HG03175 (cell line): ENCODE measurements around the gene MYEOV.

Experiments
- ATAC-seq: cut with Tn5 transposase; IDR thresholded peaks from one replicate; pipeline ENCODE4 v1.9.1; 2021; ENCODE audit warnings: mild to moderate bottlenecking, moderate library complexity; ENCODE audit not compliant: unreplicated experiment

MYEOV gene

GRCh38 chr11:69301081-69301454, 7.1 kb downstream of the MYEOV start:
- no peak for ATAC-seq

- no peak for ATAC-seq
Observed at GRCh38 chr11:69301455-69302401, 7.8 kb downstream of the MYEOV start.

- no peak for ATAC-seq
Observed at GRCh38 chr11:69302447-69303020, 8.6 kb downstream of the MYEOV start.

DNA sequence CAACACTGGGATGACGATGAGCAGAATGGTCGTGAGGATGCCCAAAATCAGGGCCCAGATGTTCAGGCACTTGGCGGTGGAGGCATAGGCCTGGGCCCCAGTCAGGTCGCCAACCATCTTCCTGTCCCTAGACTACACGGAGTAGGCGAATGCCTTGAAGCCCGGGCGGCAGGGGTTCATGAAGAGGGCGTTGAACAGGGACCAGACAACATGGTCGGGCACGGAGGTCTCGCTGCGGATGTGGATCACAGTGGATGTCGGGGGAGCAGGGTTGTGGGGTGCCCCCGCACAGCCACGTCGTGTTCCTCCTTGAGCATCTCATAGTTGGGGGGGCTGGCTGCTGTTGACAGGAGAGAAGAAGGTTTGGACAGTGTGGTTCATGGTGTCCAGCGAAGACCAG, 9.5 kb downstream of the MYEOV start:
- no peak for ATAC-seq

- ATAC-seq, result no peak
Observed at GRCh38 chr11:69304258-69304657, 10.3 kb downstream of the MYEOV start.

- no peak for ATAC-seq
Observed at GRCh38 chr11:69304686-69305085, 10.7 kb downstream of the MYEOV start.

- ATAC-seq, result no peak
Observed at GRCh38 chr11:69305885-69306540, 12.1 kb downstream of the MYEOV start.

- no peak for ATAC-seq
Observed at GRCh38 chr11:69306821-69307220, 12.9 kb downstream of the MYEOV start.

DNA sequence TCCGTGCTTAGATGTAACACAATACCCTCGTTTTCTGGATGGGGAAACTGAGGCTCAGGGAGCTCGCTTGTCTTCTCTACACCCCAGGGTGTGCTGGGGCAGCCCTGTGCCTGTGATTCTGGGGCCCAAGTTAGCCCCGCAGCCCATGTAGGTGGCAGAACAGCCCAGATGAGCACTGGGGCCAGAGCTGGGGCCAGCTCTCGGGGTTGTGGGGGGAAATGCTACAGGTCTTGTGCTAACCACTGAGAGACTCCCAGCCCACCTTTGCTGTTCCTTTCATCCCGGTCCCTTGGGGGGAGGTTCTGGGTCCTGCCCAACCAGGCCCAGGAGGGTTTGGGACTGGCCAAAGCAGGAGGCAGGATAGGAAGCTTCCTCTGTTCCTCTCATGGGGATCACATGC, 13.5 kb downstream of the MYEOV start:
- ATAC-seq, result no peak

GRCh38 chr11:69307871-69308431, 14.0 kb downstream of the MYEOV start:
- ATAC-seq, result no peak

GRCh38 chr11:69308491-69308911, 14.5 kb downstream of the MYEOV start:
- no peak for ATAC-seq

DNA sequence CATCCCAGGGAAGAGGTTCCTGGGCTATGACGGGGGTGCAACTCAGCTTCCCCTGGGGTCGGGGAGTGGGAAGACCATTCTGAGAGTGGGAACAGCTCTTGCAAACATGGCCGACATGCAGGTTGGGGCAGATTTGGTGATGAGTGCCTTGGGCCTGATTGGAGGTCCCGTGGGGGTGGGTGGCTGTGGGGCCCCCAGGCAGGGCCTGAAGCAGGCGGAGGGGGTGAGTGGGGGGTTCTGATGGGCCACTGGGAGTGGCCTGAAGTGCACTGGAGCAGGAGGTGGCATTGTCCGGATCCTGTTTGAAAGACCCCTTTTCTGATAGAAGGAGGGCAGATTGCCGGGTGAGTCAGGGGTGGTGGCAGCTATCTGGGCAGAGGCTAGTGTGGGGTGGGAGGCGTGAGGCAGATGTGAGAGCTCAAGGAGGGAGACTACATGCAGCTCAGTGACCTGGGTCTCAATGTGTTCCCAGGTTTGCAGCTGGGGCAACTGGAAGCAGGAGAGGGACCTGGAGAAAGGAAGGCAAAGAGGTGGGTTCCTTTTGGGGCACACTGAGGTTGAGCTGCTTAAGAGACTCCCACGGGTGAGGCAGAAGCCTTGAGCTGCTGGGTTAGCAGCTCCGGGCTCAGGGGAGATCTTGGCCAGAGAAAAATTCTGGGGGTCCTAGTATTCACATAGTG, 15.1 kb downstream of the MYEOV start:
- ATAC-seq, result no peak

GRCh38 chr11:69309631-69310280, 15.8 kb downstream of the MYEOV start:
- no peak for ATAC-seq

DNA sequence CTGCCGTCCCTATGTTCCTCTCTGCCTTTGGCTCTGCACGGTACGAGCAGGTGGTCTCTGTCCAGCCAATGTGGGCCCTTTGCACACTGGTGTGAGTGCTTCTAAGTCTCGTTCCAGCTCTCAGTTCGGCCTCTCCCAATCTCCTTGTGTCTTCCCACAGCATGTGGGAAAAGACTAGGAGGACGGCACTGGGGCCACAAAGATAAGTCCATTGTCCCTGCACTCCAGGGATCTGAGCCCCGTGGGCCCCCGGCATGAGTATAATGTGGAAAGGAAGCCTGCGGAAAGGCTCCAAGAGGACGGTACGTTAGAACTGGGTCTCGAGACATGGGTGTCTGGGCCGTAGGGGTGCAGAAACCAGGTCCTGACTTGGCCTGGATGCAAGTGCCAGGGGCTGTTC, 16.4 kb downstream of the MYEOV start:
- no peak for ATAC-seq

GRCh38 chr11:69310934-69311766, 17.2 kb downstream of the MYEOV start:
- ATAC-seq, result no peak

DNA sequence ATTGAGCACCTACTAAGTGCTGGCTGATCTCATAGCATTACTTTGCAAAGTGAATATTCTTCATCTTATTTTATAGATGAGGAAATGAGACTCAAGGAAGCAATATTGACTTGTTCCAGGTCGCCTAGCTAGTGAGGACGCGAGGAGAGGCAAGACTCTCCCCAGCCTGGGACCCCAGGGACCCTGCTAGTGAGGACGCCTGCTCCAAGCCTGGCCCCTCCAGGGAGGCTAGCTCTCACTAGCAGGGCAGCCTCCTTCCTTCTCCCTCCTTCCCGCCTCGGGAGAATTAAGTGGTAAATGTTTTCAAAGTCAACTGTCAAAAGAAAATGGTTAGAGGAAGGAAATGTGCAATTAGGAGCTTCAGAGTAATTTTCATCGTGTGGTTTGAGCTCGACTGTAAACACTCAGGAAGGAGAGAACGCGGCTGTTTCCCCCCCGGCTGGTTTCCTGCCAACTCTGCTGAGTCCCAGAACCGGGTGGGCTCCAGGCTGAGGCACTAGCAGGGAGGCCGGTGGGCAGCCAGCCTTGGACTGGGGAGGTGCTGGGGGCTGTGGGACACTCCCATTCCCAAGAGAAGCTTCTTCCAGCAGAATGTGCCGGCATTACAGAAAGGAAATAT, 17.9 kb downstream of the MYEOV start:
- ATAC-seq, result no peak

GRCh38 chr11:69312453-69313404, 18.8 kb downstream of the MYEOV start:
- ATAC-seq, result no peak

- ATAC-seq, result no peak
Observed at GRCh38 chr11:69313992-69314391, 20.0 kb downstream of the MYEOV start.
